ENCODE data around the gene RGS6.

The RGS6 gene

GRCh38 chr14:72164420-72165228, 232.4 kb downstream of the RGS6 start:
- Histone ChIP-seq H4K8ac (ENCODE audit: low read length) (no peak overlapping the region), H4K91ac (ENCODE audit: low read length) (no peak overlapping the region), H2BK15ac (ENCODE audit: low read depth, poor library complexity, severe bottlenecking) (no peak overlapping the region), H2AK5ac (ENCODE audit: low read length, severe bottlenecking) (no peak overlapping the region), H2BK120ac (ENCODE audit: low read depth, low read length) (no peak overlapping the region), H3K18ac (ENCODE audit: low read depth in 1 of 2, low read length in 2 of 2) (no peak overlapping the region), H2BK5ac (ENCODE audit: low read depth, low read length, poor library complexity, severe bottlenecking) (no peak overlapping the region), H3K4ac (ENCODE audit: low read depth in 1 of 2, low read length in 2 of 2) (no peak overlapping the region), H3K36me3 (ENCODE audit: control insufficient read depth in 1 of 2, insufficient read depth in 2 of 2, low read depth in 1 of 2, low read length in 2 of 2) (no peaks in the 10 kb centered on the region), H3K14ac (ENCODE audit: low read length in 2 of 2) (no peak overlapping the region), H3K9me3 (ENCODE audit: control insufficient read depth, low read length) (peaks cover 6% of the 10 kb centered on the region), H3K79me1 (replicated peaks; ENCODE audit: low read length, poor library complexity, severe bottlenecking) (no peaks in the 10 kb centered on the region), H3K23ac (ENCODE audit: low read length in 2 of 2) (no peak overlapping the region), H3K4me1 (ENCODE audit: control insufficient read depth, insufficient read depth, low read depth, low read length) (no peaks in the 10 kb centered on the region), H3K9ac (ENCODE audit: low read length) (no peak overlapping the region), H3K4me2 (ENCODE audit: low read length, poor library complexity, severe bottlenecking) (no peak overlapping the region), H3K27ac (ENCODE audit: low read length, poor library complexity, severe bottlenecking) (no peak overlapping the region), H2BK12ac (ENCODE audit: low read length in 2 of 2) (no peak overlapping the region), H2AFZ (ENCODE audit: low read depth, low read length) (no peak overlapping the region), H3K27me3 (ENCODE audit: control insufficient read depth in 1 of 2, insufficient read depth in 1 of 2, low read length in 2 of 2) (no peaks in the 10 kb centered on the region), H3K4me3 (ENCODE audit: insufficient read depth in 1 of 2, low read depth in 1 of 2, low read length in 2 of 2) (no peak overlapping the region)
- DNase-seq, result no peak
- WGBS, result 80% methylated on average over 6 of the region's 9 CpGs

GRCh38 chr14:72165229-72165698, 233.0 kb downstream of the RGS6 start:
- Histone ChIP-seq H4K8ac (ENCODE audit: low read length) (no peak overlapping the region), H4K91ac (ENCODE audit: low read length) (no peak overlapping the region), H3K4ac (ENCODE audit: low read depth in 1 of 2, low read length in 2 of 2) (no peak overlapping the region), H3K27ac (ENCODE audit: low read length, poor library complexity, severe bottlenecking) (no peak overlapping the region), H3K14ac (ENCODE audit: low read length in 2 of 2) (no peak overlapping the region), H2BK5ac (ENCODE audit: low read depth, low read length, poor library complexity, severe bottlenecking) (no peak overlapping the region), H3K4me1 (ENCODE audit: control insufficient read depth, insufficient read depth, low read depth, low read length) (no peaks in the 10 kb centered on the region), H3K9ac (ENCODE audit: low read length) (no peak overlapping the region), H3K4me3 (ENCODE audit: insufficient read depth in 1 of 2, low read depth in 1 of 2, low read length in 2 of 2) (no peak overlapping the region), H3K4me2 (ENCODE audit: low read length, poor library complexity, severe bottlenecking) (no peak overlapping the region), H2AK5ac (ENCODE audit: low read length, severe bottlenecking) (no peak overlapping the region), H3K9me3 (ENCODE audit: control insufficient read depth, low read length) (peaks cover 6% of the 10 kb centered on the region), H3K79me1 (replicated peaks; ENCODE audit: low read length, poor library complexity, severe bottlenecking) (no peaks in the 10 kb centered on the region), H2AFZ (ENCODE audit: low read depth, low read length) (no peak overlapping the region), H2BK120ac (ENCODE audit: low read depth, low read length) (no peak overlapping the region), H2BK12ac (ENCODE audit: low read length in 2 of 2) (no peak overlapping the region), H2BK15ac (ENCODE audit: low read depth, poor library complexity, severe bottlenecking) (no peak overlapping the region), H3K27me3 (ENCODE audit: control insufficient read depth in 1 of 2, insufficient read depth in 1 of 2, low read length in 2 of 2) (no peaks in the 10 kb centered on the region), H3K36me3 (ENCODE audit: control insufficient read depth in 1 of 2, insufficient read depth in 2 of 2, low read depth in 1 of 2, low read length in 2 of 2) (no peaks in the 10 kb centered on the region), H3K18ac (ENCODE audit: low read depth in 1 of 2, low read length in 2 of 2) (no peak overlapping the region), H3K23ac (ENCODE audit: low read length in 2 of 2) (no peak overlapping the region)
- WGBS, result 70% methylated on average over 5 of the region's 8 CpGs
- no peak for DNase-seq

DNA sequence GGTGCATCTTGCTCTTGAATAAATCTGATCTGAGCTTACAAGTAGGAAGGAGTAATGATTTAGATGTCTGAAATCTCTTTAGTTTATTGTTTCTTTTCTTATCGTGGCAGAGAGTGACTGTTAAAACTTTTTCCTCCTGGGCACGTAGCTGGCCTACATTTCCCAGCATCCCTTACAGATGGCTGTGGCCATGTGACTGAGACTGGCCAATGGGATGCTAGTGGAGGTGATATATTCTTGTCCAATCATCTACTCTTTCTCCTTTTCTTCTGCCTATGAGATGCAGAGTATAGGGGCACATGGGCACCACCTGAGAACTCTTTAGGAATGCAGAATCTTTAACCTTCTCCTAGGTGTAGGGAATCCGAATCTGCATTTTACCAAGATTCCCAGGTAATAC, 237.3 kb downstream of the RGS6 start:
- no peak overlapping the region for H2BK15ac ChIP-seq (ENCODE audit: low read depth, poor library complexity, severe bottlenecking)
- no peak overlapping the region for H3K4me2 ChIP-seq (ENCODE audit: low read length, poor library complexity, severe bottlenecking)
- H3K79me1 ChIP-seq (replicated peaks; ENCODE audit: low read length, poor library complexity, severe bottlenecking), result no peaks in the 10 kb centered on the region
- H3K27me3 ChIP-seq (ENCODE audit: control insufficient read depth in 1 of 2, insufficient read depth in 1 of 2, low read length in 2 of 2), result no peaks in the 10 kb centered on the region
- H3K14ac ChIP-seq (ENCODE audit: low read length in 2 of 2), result no peak overlapping the region
- no peak overlapping the region for H3K23ac ChIP-seq (ENCODE audit: low read length in 2 of 2)
- no peak overlapping the region for H2AFZ ChIP-seq (ENCODE audit: low read depth, low read length)
- WGBS, result 53% methylated on average over 2 of the region's 3 CpGs
- H3K4ac ChIP-seq (ENCODE audit: low read depth in 1 of 2, low read length in 2 of 2), result no peak overlapping the region
- H2BK12ac ChIP-seq (ENCODE audit: low read length in 2 of 2), result no peak overlapping the region
- no peak for DNase-seq
- H2AK5ac ChIP-seq (ENCODE audit: low read length, severe bottlenecking), result no peak overlapping the region
- H3K9me3 ChIP-seq (ENCODE audit: control insufficient read depth, low read length), result peaks cover 6% of the 10 kb centered on the region
- H3K4me1 ChIP-seq (ENCODE audit: control insufficient read depth, insufficient read depth, low read depth, low read length), result no peaks in the 10 kb centered on the region
- no peak overlapping the region for H3K9ac ChIP-seq (ENCODE audit: low read length)
- H2BK120ac ChIP-seq (ENCODE audit: low read depth, low read length), result no peak overlapping the region
- no peak overlapping the region for H2BK5ac ChIP-seq (ENCODE audit: low read depth, low read length, poor library complexity, severe bottlenecking)
- H4K91ac ChIP-seq (ENCODE audit: low read length), result no peak overlapping the region
- no peaks in the 10 kb centered on the region for H3K36me3 ChIP-seq (ENCODE audit: control insufficient read depth in 1 of 2, insufficient read depth in 2 of 2, low read depth in 1 of 2, low read length in 2 of 2)
- H3K18ac ChIP-seq (ENCODE audit: low read depth in 1 of 2, low read length in 2 of 2), result no peak overlapping the region
- H4K8ac ChIP-seq (ENCODE audit: low read length), result no peak overlapping the region
- no peak overlapping the region for H3K4me3 ChIP-seq (ENCODE audit: insufficient read depth in 1 of 2, low read depth in 1 of 2, low read length in 2 of 2)
- H3K27ac ChIP-seq (ENCODE audit: low read length, poor library complexity, severe bottlenecking), result no peak overlapping the region

DNA sequence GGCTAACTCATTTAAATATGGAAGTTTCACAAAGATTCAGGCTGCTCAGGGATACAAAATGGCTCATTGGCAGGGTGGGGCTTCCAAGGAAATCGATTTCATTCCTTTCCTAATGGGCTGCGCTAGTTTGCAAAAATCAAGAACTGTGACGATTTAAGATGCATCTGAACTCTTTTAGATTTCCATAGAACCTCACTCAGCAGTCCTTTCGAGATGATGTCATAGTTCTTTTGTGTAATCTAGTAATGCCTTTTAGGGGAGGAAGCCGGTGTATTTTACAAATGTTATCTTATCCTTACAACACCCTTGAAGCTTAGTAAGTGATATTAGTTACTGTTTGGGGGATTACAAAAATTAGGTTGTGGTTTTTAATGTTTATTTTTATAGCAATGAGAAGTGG, 239.8 kb downstream of the RGS6 start:
- no peak overlapping the region for H2BK12ac ChIP-seq (ENCODE audit: low read length in 2 of 2)
- DNase-seq, result no peak
- H3K4ac ChIP-seq (ENCODE audit: low read depth in 1 of 2, low read length in 2 of 2), result no peak overlapping the region
- 76% methylated on average over 2 of the region's 5 CpGs for WGBS
- peaks cover 4% of the 10 kb centered on the region for H3K9me3 ChIP-seq (ENCODE audit: control insufficient read depth, low read length)
- H4K8ac ChIP-seq (ENCODE audit: low read length), result no peak overlapping the region
- no peak overlapping the region for H3K9ac ChIP-seq (ENCODE audit: low read length)
- H3K79me1 ChIP-seq (replicated peaks; ENCODE audit: low read length, poor library complexity, severe bottlenecking), result no peaks in the 10 kb centered on the region
- H2AFZ ChIP-seq (ENCODE audit: low read depth, low read length), result no peak overlapping the region
- H3K27me3 ChIP-seq (ENCODE audit: control insufficient read depth in 1 of 2, insufficient read depth in 1 of 2, low read length in 2 of 2), result no peaks in the 10 kb centered on the region
- H3K36me3 ChIP-seq (ENCODE audit: control insufficient read depth in 1 of 2, insufficient read depth in 2 of 2, low read depth in 1 of 2, low read length in 2 of 2), result no peaks in the 10 kb centered on the region
- H3K14ac ChIP-seq (ENCODE audit: low read length in 2 of 2), result no peak overlapping the region
- H3K23ac ChIP-seq (ENCODE audit: low read length in 2 of 2), result no peak overlapping the region
- no peak overlapping the region for H2AK5ac ChIP-seq (ENCODE audit: low read length, severe bottlenecking)
- no peak overlapping the region for H4K91ac ChIP-seq (ENCODE audit: low read length)
- no peak overlapping the region for H3K4me2 ChIP-seq (ENCODE audit: low read length, poor library complexity, severe bottlenecking)
- no peak overlapping the region for H3K27ac ChIP-seq (ENCODE audit: low read length, poor library complexity, severe bottlenecking)
- H2BK5ac ChIP-seq (ENCODE audit: low read depth, low read length, poor library complexity, severe bottlenecking), result no peak overlapping the region
- H3K4me1 ChIP-seq (ENCODE audit: control insufficient read depth, insufficient read depth, low read depth, low read length), result no peaks in the 10 kb centered on the region
- H3K4me3 ChIP-seq (ENCODE audit: insufficient read depth in 1 of 2, low read depth in 1 of 2, low read length in 2 of 2), result no peak overlapping the region
- no peak overlapping the region for H2BK120ac ChIP-seq (ENCODE audit: low read depth, low read length)
- H3K18ac ChIP-seq (ENCODE audit: low read depth in 1 of 2, low read length in 2 of 2), result no peak overlapping the region
- no peak overlapping the region for H2BK15ac ChIP-seq (ENCODE audit: low read depth, poor library complexity, severe bottlenecking)
